ENCODE results near the gene ATP8A2. TPM values are rescaled to one million over a fixed set of nuclear protein-coding genes. Genes with fewer than 3 reads are reported as not detected.

ATP8A2 gene
- total and polyA plus RNA-seq, 9 of the 15 experiments (the other 6 are each of a cell fraction or from before 2014, with no cell fraction given), result under 0.01 to 0.33 (median 0.06) TPM; not detected in 4

GRCh38 chr13:25538276-25538675, 166.5 kb downstream of the ATP8A2 start (continued):
- TF ChIP-seq RERE (CRISPR knock-in tag; IDR thresholded peaks at IDR 0.05; ENCODE audit: borderline replicate concordance), result no peak
- no peak for TF ChIP-seq ARID1B (IDR thresholded peaks at IDR 0.05)
- TF ChIP-seq ZNF41 (CRISPR knock-in tag; conservative IDR thresholded peaks at IDR 0.05), result no peak
- TF ChIP-seq ATF3 (IDR thresholded peaks at IDR 0.05), result no peak
- TF ChIP-seq ATF3 (CRISPR knock-in tag; conservative IDR thresholded peaks at IDR 0.05), result no peak
- TF ChIP-seq YBX1 (IDR thresholded peaks at IDR 0.05), result no peak
- TF ChIP-seq ZNF512 (tag; IDR thresholded peaks at IDR 0.05), result no peak
- TF ChIP-seq GTF2B (IDR thresholded peaks at IDR 0.05; ENCODE audit: extremely low read depth, insufficient read length), result no peak
- TF ChIP-seq DIDO1 (tag; IDR thresholded peaks at IDR 0.05; ENCODE audit: low read depth), result no peak
- TF ChIP-seq SRSF7 (optimal IDR thresholded peaks at IDR 0.05; ENCODE audit: low read depth, low read length), result no peak
- TF ChIP-seq FOXP1 (CRISPR knock-in tag; IDR thresholded peaks at IDR 0.05), result no peak

Data from K562 (cell line).